ENCODE data around the gene PPBP.
"Not testable (repeated sequence)": the region's sequence is repeated elsewhere in the genome, so short reads cannot be mapped to it uniquely, and the experiment has no call there.

The PPBP gene

DNA sequence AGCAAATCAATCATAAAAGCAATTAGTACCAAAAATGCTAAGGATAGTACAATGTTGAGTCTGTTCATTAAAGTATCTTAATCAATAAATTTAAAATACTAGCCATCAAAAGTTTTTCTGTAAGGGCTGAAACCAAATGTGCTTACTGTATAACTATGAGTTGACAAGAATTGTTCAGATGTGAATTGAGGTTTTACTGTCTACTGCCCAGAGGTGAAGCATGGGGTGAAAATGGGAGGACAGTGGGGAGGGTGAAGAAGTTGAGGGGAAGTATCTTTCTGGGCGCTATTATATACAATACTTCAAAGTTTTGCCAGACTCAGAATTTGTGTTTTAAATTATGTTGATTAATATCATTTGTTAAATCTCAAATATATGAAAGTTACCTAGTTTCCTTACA is 4.1 kb upstream of the PPBP start:
- no peak for DNase-seq (ENCODE audit: low read depth)

DNA sequence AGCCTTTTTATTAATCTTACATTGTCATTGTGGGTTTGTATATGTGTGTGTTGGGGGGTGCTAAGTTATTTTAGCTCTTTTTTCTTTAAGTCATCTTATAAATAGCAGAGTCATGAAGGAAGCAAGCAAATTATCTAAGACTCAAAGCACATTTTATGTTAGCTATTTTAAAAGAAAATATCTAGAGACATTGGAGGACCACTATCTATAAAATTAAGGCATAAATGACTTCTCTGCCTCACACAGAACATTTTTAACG is 3.7 kb upstream of the PPBP start:
- DNase-seq (ENCODE audit: low read depth), result no peak

DNA sequence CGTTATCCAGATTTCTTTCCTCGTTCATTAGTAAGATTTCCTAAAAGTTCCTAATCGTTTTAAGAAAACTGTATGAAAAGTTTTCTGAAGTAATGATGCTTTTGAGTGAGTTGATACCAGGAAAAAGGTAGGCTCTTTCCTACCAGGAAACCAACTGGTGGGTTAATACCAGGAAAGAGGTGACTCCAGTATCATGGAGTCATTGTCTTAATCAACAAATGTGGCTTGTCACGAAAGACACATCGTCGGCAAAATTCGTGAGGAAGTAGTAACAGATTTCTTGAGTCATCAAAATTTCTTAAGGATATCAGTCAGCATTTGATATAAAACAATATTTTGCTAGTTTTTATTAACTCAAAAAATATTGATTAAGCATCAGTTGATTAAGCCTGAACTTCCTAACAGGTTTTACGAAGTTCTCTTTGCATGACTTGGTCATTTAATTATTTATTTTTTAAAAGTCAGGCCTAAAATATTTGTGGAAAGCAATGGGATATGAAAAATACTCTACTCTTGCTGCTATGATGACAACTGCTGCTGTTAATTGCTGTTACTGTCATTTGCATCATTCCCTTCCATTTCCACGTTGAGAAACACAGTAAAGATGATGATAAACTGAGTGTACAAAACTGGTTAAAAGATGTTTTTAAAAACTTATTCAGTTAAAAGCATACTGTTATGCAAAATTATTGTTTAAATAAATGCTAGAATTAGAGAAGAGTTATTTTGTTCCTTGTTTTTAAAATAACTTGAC is 3.2 kb upstream of the PPBP start:
- DNase-seq (ENCODE audit: low read depth), result no peak

DNA sequence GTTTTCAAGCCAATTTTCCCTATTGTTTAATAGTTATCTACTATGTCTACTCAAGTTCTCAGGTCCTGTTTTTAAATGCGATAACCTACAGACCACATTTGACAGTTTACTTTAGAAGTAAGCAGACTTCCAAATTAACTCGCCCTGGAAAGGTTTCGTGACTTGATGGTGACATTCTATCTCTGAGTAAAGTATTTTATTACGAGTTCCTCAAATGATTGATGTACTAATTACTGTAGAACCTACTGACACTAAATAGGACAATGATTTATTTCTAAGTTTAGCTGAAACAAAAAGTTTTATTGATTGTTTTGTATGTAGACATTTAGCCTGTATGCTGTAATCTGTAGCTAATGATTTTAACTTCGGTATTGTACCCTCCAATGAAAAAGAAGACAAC is 1.9 kb upstream of the PPBP start:
- DNase-seq (ENCODE audit: low read depth), result no peak

DNA sequence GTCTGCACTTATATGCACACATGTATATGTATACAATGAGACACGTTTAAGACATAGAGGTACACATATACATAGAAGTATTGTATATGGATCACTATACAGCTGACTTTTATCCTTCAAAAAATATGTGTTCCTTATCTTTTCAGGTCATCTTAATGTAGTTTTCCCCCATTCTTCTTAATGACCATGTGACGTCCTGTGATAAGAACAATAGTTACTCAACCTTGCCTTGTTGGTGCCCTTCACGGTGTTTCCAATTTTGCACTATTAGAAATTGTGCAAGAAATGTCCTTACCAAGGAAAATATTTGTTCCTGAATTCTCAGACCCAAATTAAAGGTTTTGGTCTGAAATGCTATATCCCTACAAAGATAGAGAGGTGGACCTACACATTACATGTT is 1.0 kb upstream of the PPBP start:
- DNase-seq (ENCODE audit: low read depth), result no peak

DNA sequence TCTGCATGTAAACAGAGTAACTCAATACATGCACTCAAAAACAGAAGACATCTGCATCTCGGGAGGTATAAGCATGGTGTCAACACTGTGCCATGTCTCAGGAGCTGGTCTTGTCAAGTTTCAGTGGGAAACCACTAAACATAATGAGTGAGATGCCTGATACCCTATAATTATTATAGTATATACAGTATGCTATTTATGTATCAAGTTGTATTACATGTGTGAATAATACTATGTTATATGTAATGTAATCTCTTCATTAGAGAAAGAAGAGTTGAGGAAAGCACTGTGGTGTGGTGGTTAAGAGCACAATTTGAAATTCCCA is 2.5 kb downstream of the PPBP start:
- no peak for DNase-seq (ENCODE audit: low read depth)

DNA sequence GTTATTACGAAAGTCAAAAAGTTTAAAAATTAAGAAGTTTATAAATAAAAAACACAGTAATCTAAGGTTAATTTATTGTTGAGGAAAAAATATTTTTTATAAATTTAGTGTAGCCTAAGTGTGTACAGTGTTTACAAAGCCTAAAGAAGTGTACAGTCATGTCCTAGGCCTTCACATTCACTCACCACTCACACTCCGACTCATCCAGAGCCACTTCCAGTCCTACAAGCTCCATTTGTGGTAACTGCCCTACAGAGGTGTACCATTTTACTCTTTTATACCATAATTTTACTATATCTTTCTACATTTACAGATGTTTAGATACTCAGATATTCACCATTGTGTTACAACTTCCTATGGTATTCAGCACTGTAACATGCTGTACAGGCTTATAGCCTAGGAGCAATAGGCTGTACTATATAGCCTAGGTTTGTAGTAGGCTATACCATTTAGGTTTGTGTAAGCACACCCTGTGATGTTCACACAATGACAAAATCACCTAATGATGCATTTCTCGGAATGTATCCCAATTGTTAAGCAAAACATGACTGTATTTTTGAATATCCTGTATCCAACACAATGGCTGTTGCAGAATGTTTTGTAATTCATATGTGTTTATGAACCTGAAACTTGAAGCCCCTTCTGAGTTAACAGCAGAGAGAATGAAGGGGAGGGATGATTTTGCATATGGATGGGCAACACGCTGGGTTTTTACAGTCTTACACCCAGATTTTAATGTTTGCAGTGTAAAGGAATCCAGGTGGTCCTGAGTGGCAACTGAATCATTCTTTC is 3.1 kb downstream of the PPBP start:
- DNase-seq (ENCODE audit: low read depth), result no peak

DNA sequence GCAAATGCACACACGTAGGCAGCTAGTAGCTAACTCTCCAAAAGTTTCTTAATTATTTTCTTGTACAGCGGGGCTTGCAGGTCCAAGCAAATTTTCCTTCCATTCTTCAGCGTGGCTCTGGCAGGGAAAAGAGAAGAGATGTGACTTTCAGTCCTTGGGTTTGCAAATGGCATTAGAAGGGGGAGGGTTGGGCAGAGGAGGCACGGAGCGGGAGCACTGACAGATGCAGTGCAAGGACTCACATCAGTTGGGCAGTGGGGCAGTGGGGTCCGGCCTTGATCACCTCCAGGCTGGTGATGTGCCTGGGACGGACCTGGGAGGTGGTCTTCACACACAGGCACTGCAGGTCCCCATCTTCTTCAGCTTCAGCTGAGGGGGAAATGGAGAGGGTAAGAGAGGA is 6.8 kb downstream of the PPBP start:
- DNase-seq (ENCODE audit: low read depth), result not testable (repeated sequence)

DNA sequence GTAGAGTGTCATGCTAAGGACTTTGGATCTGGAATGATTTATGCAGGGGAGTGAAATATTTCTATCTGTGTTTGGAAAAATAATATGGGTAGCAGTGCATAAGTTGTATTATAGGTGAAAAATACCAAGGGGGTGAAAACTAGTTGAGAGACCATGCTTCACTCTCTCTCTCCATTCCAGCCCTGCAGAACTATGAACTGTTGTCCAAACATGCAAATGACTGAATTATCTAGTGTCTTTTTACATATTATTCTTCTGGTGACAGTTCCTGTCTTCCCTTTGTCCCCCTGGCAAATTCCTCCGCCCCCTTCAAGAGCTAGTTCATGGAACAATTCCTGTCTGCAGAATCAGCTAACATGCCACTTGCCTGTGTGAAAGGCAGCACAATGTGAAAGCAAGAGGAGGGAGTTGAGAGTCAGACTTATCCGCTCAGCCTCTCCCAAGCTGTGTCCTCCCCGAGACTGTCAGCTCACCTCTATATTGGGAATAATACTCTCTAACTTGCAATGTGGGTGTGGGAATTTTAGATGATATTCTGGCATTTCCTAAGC is 8.5 kb downstream of the PPBP start:
- DNase-seq (ENCODE audit: low read depth), result no peak

DNA sequence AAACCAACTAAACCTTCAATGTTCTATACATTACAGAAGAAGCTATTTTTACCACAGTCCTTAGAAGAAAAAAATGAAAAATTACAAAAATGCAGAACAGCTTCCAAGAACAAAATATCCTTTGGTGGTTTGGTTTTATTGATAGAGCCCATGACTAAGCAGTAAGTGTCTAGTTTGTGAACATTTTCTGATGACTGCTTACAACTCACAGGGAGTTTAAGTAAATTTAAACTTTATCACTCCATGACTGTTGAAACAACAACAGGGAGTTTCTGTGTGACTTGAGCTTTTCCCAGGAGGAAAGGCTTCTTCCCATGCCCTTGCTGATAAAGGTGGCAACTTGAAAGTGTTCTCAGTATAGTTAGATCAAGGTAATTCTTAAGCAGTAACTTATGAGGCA is 9.1 kb downstream of the PPBP start:
- no peak for DNase-seq (ENCODE audit: low read depth)

DNA sequence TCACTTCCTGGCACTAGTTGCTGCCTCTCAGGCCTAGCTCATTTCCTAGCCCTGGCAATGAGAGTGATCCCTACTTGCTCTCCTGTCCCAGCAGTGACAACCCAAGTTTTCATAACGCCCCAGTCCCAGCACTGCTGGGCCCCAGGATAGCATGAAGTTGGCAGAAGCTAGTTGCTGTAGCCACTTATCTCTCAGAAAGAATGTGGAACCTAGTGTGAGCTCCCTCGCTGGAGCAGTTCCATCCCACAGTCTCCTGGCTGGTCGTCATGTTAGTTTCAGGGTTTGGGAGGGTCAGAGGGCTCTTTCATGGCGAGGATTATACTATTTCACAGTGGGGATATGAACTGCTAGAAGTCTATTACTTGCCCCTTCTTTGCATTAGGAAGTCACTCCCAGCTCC is 11.3 kb downstream of the PPBP start:
- no peak for DNase-seq (ENCODE audit: low read depth)

DNA sequence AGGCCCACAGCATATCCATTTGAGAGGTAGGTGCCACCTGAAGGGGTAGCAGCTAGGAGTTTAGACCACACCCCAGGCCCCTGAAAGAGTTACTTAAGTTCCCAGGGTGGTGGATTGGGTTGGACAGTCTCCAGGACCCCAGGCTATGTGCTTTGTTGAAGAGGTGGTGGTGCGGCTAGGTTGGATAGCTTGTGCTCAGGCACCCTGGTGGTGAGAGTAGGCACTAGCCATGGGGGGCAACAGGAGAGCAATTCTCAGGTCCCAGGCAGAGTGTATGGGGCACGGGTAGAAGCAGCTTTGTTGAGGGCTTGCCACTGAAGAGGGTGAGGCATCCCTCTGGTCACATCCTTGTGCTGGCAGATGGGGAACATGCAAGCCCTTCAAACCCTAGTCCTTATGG is 11.8 kb downstream of the PPBP start:
- no peak for DNase-seq (ENCODE audit: low read depth)

DNA sequence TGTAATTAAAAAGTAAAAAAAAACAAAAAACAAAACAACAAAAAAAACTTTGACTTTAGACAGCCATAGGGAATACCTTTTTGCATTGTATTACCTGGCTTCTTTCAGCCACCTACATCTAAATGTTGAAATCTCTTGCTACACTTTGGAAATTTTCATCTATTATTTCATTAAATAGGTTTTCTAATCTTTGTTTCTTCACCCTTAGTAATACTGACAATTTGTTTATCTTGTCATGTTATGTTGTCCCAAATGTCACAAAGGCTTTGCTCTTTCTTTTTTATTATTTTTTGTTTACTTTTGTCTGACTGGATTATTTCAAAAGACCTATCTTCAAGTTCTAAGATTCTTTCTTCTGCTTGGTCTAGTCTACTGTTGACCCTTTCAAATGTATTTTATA is 13.6 kb downstream of the PPBP start:
- no peak for DNase-seq (ENCODE audit: low read depth)

DNA sequence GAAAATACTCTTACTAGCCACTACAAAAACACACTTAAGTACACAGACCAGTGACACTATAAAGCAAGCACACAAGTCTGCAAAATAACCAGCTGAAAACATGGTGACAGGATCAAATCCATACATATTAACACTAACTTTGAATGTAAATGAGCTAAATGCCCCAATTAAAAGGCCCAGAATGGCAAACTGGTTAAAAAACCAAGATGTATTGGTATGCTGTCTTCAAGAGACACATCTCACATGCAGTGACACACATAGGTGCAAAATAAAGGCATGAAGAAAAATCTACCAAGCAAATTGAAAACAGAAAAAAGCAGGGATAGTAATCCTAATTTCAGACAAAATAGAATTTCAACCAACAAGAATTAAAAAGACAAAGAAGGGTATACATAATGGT is 17.0 kb downstream of the PPBP start:
- no peak for DNase-seq (ENCODE audit: low read depth)

DNA sequence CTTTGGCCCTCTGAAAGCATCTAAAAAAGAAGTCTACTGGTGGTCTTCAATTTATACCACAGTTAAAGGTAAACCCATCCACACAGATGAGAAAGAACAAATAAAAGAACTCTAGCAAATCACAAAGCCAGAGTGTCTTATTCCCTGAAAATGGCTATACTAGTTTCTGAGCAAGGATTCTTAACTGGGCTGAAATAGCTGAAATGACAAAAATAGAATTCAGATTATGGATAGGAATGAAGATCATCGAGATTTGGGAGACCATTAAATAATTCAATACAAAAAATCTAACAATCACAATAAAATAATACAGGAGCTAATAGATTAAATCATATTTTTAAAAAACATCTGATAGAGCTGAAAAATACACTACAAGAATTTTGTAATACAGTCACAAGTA is 18.0 kb downstream of the PPBP start:
- DNase-seq (ENCODE audit: low read depth), result no peak

DNA sequence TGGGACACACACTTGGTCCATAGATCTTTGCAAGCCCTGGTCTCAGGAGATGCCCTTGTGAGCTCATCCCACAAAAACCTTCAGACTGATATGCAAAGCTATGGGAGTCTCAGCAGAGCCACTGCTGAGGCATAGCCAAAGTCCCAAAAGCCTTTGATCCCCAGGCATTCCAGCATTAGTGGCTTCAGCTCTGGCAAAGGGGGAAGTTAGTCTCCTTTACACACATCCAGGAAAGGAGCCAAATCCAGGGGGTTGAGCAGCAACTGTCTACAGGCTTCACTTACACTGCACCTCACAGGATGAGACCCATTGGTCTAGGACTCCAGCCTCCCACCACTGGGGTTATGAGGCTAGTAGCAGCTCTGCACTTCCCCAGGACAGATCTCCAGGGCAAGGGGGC is 20.1 kb downstream of the PPBP start:
- DNase-seq (ENCODE audit: low read depth), result no peak

DNA sequence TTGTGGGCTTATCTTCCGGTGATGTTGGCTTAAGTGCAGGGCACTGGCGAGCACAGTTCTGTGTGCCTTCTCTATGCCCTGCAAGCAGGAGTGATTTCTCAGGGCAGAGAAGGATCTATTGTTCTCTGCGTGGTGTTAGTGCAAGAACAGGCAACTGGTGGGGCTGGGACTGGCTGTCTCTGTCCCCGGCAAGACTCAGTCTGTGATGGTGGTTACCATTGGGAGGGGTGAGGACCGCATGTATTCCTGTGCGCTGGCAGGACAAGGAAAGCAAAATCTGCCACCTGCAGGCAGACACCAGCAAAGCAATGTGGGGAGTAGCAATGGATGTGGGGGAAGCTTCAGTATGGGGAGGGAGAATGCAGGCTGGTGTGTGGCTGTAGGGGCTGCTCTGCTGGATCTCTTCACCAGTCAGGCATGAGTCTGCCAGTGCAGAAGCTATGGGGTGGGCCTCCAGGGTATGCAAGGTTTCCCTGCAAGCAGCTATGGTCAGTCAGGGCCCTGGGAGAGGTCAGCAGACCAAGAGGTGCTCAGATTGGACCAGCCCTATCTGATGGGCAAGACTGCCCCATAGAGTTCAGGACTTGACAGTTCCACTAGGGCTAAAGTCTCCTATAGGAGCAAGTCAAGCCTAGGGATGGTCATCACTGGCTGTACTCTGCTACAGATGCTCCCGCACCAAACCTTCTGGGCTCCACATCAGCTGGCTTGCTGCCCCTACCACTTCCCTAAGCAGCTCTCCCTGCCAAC is 23.0 kb downstream of the PPBP start:
- no peak for DNase-seq (ENCODE audit: low read depth)

DNA sequence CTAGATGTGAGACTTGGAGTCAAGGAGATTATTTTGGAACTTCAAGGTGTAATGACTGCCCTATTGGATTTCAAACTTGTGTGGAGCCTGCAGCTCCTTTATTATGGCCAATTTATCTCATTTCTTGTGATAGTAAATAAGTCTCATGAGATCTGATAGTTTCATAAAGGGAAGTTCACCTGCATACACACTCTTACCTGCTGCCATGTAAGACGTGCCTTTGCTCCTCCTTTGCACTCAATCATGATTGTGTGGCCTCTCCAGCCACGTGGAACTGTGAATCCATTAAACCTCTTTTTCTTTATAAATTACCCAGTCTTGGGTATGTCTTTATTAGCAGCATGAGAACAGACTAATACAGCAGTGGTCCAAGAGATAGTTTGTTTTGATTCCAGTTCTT is 25.3 kb downstream of the PPBP start:
- no peak for DNase-seq (ENCODE audit: low read depth)

DNA sequence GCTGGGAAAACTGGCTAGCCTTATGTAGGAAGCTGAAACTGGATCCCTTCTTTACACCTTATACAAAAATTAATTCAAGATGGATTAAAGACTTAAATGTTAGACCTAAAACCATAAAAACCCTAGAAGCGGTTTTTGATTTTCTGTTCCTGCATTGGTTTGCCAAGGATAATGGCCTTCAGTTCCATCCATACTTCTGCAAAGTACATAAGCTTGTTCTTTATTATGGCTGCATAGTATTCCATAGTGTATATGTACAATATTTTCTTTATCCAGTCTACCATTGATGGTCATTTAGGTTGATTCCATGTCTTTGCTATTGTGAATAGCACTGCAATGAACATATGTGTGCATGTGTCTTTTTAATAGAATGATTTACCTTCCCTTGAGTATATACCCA is 28.9 kb downstream of the PPBP start:
- DNase-seq (ENCODE audit: low read depth), result not testable (repeated sequence)

DNA sequence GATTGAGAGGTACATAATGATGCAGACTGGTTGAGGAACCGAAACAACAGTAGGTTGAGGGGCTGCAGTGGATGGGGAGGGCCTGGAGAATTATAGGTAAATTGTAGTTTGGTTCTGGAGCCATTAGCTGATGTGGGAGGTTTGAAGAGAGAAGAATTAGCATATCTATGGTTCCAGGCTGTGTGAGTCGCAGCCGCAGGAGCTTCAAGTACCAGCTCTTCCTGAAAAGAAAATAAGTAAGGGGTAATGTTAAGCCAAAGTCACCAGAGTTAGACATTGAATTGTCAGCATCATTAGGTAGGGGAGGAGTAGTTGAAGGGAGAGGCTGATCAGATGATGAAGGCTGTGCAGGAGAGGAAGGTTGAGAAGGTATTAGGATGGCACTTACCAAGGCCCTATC is 35.6 kb downstream of the PPBP start:
- no peak for DNase-seq (ENCODE audit: low read depth)

DNA sequence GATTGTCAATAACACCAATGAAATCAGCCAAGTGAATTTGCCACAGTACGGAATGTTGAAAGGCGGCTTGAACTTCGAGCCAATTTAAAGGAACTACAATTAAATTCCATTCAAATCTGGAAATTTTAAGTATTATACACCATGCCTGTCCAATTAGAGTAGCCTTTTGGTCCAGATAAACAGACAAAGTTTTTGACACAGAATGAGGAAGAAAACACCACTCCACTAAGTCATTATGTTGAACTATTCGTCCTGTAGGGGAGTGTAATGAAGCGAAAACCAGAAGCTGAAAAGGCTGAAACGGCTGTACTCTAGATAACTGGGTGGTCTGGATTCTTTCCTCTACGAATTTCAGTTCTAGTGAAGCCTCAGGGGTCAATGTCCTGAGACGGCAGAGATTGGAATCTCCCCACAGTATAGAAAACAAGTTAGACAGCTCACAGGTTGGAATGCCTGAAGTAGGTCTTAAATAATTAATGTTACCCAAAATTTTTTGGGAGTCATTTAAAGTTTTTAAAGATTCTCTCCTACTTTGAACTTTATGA is 37.5 kb downstream of the PPBP start:
- not testable (repeated sequence) for DNase-seq (ENCODE audit: low read depth)

DNA sequence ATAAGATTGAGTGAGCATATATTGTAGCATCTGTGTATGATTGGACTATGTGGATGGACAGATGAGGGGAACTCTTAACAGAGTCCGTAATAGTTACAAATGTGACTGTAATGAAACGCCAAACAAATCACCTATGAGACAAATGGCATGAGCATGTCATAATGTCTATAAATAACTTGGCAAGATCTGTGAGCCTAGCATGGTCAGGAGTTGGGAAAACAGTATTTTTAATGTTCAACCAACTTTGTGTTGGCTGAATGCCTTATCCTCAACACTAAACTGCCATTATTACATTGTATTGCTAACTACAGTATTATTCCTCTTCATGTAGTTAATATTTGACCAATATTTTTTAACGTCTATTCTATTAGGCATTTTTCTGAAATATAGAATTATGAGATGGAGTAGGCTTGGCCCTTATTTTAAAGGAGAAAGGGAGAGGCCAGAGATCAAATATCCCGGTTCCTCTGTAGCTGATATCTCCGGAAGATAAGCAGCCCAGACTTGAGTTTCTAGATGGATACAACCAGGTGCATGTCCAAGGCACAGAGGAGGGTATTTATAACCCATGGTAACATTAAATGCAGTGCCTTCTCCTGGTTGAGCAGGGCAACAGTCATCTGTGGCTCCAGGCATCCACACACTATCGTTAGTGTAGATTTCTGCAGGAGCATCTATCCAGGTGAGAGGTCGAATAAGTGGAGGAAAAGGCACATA is 38.8 kb downstream of the PPBP start:
- DNase-seq (ENCODE audit: low read depth), result no peak
